ENCODE data around the gene NAGK.
"Not testable (repeated sequence)": the region's sequence is repeated elsewhere in the genome, so short reads cannot be mapped to it uniquely, and the experiment has no call there.

NAGK gene

GRCh38 chr2:71074893-71075395 is 6.5 kb downstream of the NAGK start:
- Histone ChIP-seq H3K79me1 (ENCODE audit: low read length) (no peaks in the 10 kb centered on the region), H3K4me1 (ENCODE audit: control insufficient read depth in 1 of 2, insufficient read depth in 2 of 2, low read length in 2 of 2) (peaks cover 0 to under 1% of the 10 kb centered on the region in 2 experiments), H2BK5ac (ENCODE audit: low read depth, low read length, poor library complexity) (no peak overlapping the region), H3K4ac (ENCODE audit: low read depth, low read length) (no peak overlapping the region), H2BK12ac (ENCODE audit: low read length) (no peak overlapping the region), H3K14ac (ENCODE audit: low read length) (no peak overlapping the region), H3K4me3 (ENCODE audit: low read depth, low read length) (no peak overlapping the region), H2BK120ac (ENCODE audit: insufficient read depth, low read length, poor library complexity) (no peak overlapping the region), H3K36me3 (ENCODE audit: control insufficient read depth in 1 of 2, insufficient read depth in 2 of 2, low read length in 2 of 2) (peaks cover 60 to 67% of the 10 kb centered on the region in 2 experiments), H4K12ac (ENCODE audit: low read depth, low read length) (no peak overlapping the region), H3K23ac (ENCODE audit: low read length) (no peak overlapping the region), H2AFZ (ENCODE audit: insufficient read depth, low read length, poor library complexity) (no peak overlapping the region), H4K91ac (ENCODE audit: low read depth, low read length) (no peak overlapping the region), H3K4me2 (ENCODE audit: low read length) (no peak overlapping the region), H3K27me3 (ENCODE audit: insufficient read depth, low read length) (no peaks in the 10 kb centered on the region), H3K9ac (ENCODE audit: low read length) (no peak overlapping the region), H3K79me2 (ENCODE audit: control insufficient read depth, insufficient read depth, low read length, poor library complexity) (peaks cover 3% of the 10 kb centered on the region), H3K18ac (ENCODE audit: low read length) (no peak overlapping the region), H3K27ac (ENCODE audit: low read depth, low read length) (no peak overlapping the region), H3K9me3 (ENCODE audit: insufficient read depth, low read depth, low read length) (no peaks in the 10 kb centered on the region), H4K8ac (ENCODE audit: low read depth, low read length) (no peak overlapping the region), H2AK5ac (ENCODE audit: low read length) (no peak overlapping the region)
- no CpG with 5 or more reads among the region's 2 CpGs for WGBS (ENCODE audit: extremely low coverage, insufficient coverage, insufficient read length)
- DNase-seq = no peak

- WGBS (ENCODE audit: extremely low coverage, insufficient coverage, insufficient read length) = no CpG with 5 or more reads among the region's 3 CpGs
- Histone ChIP-seq H3K27ac (ENCODE audit: low read depth, low read length) (no peak overlapping the region), H3K4me3 (ENCODE audit: low read depth, low read length) (no peak overlapping the region), H3K18ac (ENCODE audit: low read length) (no peak overlapping the region), H4K12ac (ENCODE audit: low read depth, low read length) (no peak overlapping the region), H2BK12ac (ENCODE audit: low read length) (no peak overlapping the region), H2AFZ (ENCODE audit: insufficient read depth, low read length, poor library complexity) (no peak overlapping the region), H3K4me2 (ENCODE audit: low read length) (no peak overlapping the region), H3K23ac (ENCODE audit: low read length) (no peak overlapping the region), H4K91ac (ENCODE audit: low read depth, low read length) (no peak overlapping the region), H3K14ac (ENCODE audit: low read length) (no peak overlapping the region), H3K79me2 (ENCODE audit: control insufficient read depth, insufficient read depth, low read length, poor library complexity) (no peaks in the 10 kb centered on the region), H2BK5ac (ENCODE audit: low read depth, low read length, poor library complexity) (no peak overlapping the region), H2BK120ac (ENCODE audit: insufficient read depth, low read length, poor library complexity) (no peak overlapping the region), H4K8ac (ENCODE audit: low read depth, low read length) (no peak overlapping the region), H3K9me3 (ENCODE audit: insufficient read depth, low read depth, low read length) (no peaks in the 10 kb centered on the region), H3K4ac (ENCODE audit: low read depth, low read length) (no peak overlapping the region), H3K36me3 (ENCODE audit: control insufficient read depth in 1 of 2, insufficient read depth in 2 of 2, low read length in 2 of 2) (peaks cover 36 to 43% of the 10 kb centered on the region in 2 experiments), H3K9ac (ENCODE audit: low read length) (no peak overlapping the region), H2AK5ac (ENCODE audit: low read length) (no peak overlapping the region), H3K27me3 (ENCODE audit: insufficient read depth, low read length) (no peaks in the 10 kb centered on the region), H3K4me1 (ENCODE audit: control insufficient read depth in 1 of 2, insufficient read depth in 2 of 2, low read length in 2 of 2) (no peaks in the 10 kb centered on the region), H3K79me1 (ENCODE audit: low read length) (no peaks in the 10 kb centered on the region)
- DNase-seq = no peak
Observed at GRCh38 chr2:71078624-71079023, 10.2 kb downstream of the NAGK start.

- Histone ChIP-seq H2BK120ac (ENCODE audit: insufficient read depth, low read length, poor library complexity) (no peak overlapping the region), H3K27ac (ENCODE audit: low read depth, low read length) (no peak overlapping the region), H3K23ac (ENCODE audit: low read length) (no peak overlapping the region), H3K4ac (ENCODE audit: low read depth, low read length) (no peak overlapping the region), H3K36me3 (ENCODE audit: control insufficient read depth in 1 of 2, insufficient read depth in 2 of 2, low read length in 2 of 2) (peaks cover 13 to 15% of the 10 kb centered on the region in 2 experiments), H3K9me3 (ENCODE audit: insufficient read depth, low read depth, low read length) (no peaks in the 10 kb centered on the region), H3K4me3 (ENCODE audit: low read depth, low read length) (no peak overlapping the region), H3K79me1 (ENCODE audit: low read length) (no peaks in the 10 kb centered on the region), H2AK5ac (ENCODE audit: low read length) (no peak overlapping the region), H3K27me3 (ENCODE audit: insufficient read depth, low read length) (no peaks in the 10 kb centered on the region), H3K18ac (ENCODE audit: low read length) (no peak overlapping the region), H4K8ac (ENCODE audit: low read depth, low read length) (no peak overlapping the region), H3K14ac (ENCODE audit: low read length) (no peak overlapping the region), H3K79me2 (ENCODE audit: control insufficient read depth, insufficient read depth, low read length, poor library complexity) (no peaks in the 10 kb centered on the region), H3K4me1 (ENCODE audit: control insufficient read depth in 1 of 2, insufficient read depth in 2 of 2, low read length in 2 of 2) (no peaks in the 10 kb centered on the region), H4K12ac (ENCODE audit: low read depth, low read length) (no peak overlapping the region), H3K4me2 (ENCODE audit: low read length) (no peak overlapping the region), H2BK12ac (ENCODE audit: low read length) (no peak overlapping the region), H4K91ac (ENCODE audit: low read depth, low read length) (no peak overlapping the region), H2BK5ac (ENCODE audit: low read depth, low read length, poor library complexity) (no peak overlapping the region), H3K9ac (ENCODE audit: low read length) (no peak overlapping the region), H2AFZ (ENCODE audit: insufficient read depth, low read length, poor library complexity) (no peak overlapping the region)
- DNase-seq = no peak
- no CpG with 5 or more reads among the region's 5 CpGs for WGBS (ENCODE audit: extremely low coverage, insufficient coverage, insufficient read length)
Observed at GRCh38 chr2:71082402-71083252, 14.2 kb downstream of the NAGK start.

GRCh38 chr2:71083297-71083696 is 14.8 kb downstream of the NAGK start:
- not testable (repeated sequence) for H2BK5ac ChIP-seq (ENCODE audit: low read depth, low read length, poor library complexity); H3K79me1 ChIP-seq (ENCODE audit: low read length); H3K79me2 ChIP-seq (ENCODE audit: control insufficient read depth, insufficient read depth, low read length, poor library complexity); H3K4me2 ChIP-seq (ENCODE audit: low read length); H3K18ac ChIP-seq (ENCODE audit: low read length); H2AK5ac ChIP-seq (ENCODE audit: low read length); H3K27ac ChIP-seq (ENCODE audit: low read depth, low read length); H2AFZ ChIP-seq (ENCODE audit: insufficient read depth, low read length, poor library complexity); H3K4ac ChIP-seq (ENCODE audit: low read depth, low read length); DNase-seq; H3K23ac ChIP-seq (ENCODE audit: low read length); H4K12ac ChIP-seq (ENCODE audit: low read depth, low read length); H3K14ac ChIP-seq (ENCODE audit: low read length); H4K91ac ChIP-seq (ENCODE audit: low read depth, low read length); H3K9ac ChIP-seq (ENCODE audit: low read length); H3K27me3 ChIP-seq (ENCODE audit: insufficient read depth, low read length); H2BK12ac ChIP-seq (ENCODE audit: low read length); H2BK120ac ChIP-seq (ENCODE audit: insufficient read depth, low read length, poor library complexity); H3K36me3 ChIP-seq (ENCODE audit: control insufficient read depth in 1 of 2, insufficient read depth in 2 of 2, low read length in 2 of 2); H3K9me3 ChIP-seq (ENCODE audit: insufficient read depth, low read depth, low read length); H3K4me1 ChIP-seq (ENCODE audit: control insufficient read depth in 1 of 2, insufficient read depth in 2 of 2, low read length in 2 of 2); H4K8ac ChIP-seq (ENCODE audit: low read depth, low read length); H3K4me3 ChIP-seq (ENCODE audit: low read depth, low read length)
- WGBS (ENCODE audit: extremely low coverage, insufficient coverage, insufficient read length) = no CpG with 5 or more reads among the region's 3 CpGs

Data from trophoblast cell (in vitro differentiated cells and primary cell).